Hematopoietic multipotent progenitor cell (in vitro differentiated cells): ENCODE results near the gene WDR13. TPM values are rescaled to one million over a fixed set of nuclear protein-coding genes. Genes with fewer than 3 reads are reported as not detected.
"Not testable (repeated sequence)": the region's sequence is repeated elsewhere in the genome, so short reads cannot be mapped to it uniquely, and the experiment has no call there.

Source experiments
- DNase-seq, 3 donors: peaks; one replicate each; pipeline ENCODE4 v3.0.0-alpha.2; 2011 to 2015; ENCODE audit warnings: low read depth in 2 of 3, low spot score in 2 of 3
- total RNA-seq: library from RNA; depleted of rRNA; stranded (reverse); fragments of >200 nt; gene quantifications from one replicate; pipeline ENCODE4 v1.2.3, GENCODE V29; 2012

The WDR13 gene
- total RNA-seq, result 235 TPM

DNA sequence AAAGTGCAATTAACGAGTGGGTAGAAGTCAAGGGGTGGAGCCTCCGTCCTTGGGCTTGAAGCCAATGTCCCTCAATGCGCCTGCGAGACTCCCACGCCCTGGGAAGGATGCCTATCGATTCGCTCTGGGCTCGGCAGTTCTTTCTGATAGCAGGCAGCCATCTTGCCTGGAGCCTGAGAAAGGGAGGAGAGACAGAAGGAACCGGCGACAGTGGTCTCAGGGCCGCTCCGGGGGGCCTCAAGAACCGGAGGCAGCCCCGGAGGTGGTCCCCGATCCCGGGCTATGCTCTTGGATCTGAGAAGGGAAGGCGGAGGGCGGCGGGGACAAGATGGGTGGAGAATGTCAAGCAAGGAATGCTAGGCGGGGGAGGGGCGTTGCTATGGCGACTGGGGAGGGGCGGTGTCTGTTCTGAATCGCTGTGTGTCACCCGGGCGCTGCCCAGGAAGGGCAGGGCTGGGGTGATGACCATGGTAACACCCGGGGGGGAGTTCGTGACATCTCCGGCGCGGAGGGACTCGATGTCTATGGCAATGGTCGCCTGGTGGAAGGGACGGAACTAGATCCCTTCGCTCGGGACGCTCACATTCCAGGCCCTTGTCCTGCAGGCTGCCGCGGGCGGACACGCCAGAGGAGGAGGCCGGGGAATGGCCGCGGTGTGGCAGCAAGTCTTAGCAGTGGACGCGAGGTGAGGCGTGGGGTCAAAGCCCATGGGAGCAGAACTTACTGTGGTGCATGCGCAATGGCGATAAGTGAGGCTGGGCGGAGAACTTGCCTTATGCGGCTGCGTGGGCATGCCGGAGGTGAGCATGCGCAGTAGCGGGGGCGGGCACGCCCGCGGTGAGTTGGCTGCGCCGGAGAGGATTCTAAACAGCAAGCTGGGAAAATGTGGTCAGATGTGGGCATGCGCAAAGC lies at the start of gene WDR13:
Gene WDR13, plus strand, starts transcription at position 140 of the 912 bp plus-strand sequence. Its CDS starts 505 bp downstream, at position 645.
- DNase-seq, result peak; percentile 69 to 92 (median 86)

DNA sequence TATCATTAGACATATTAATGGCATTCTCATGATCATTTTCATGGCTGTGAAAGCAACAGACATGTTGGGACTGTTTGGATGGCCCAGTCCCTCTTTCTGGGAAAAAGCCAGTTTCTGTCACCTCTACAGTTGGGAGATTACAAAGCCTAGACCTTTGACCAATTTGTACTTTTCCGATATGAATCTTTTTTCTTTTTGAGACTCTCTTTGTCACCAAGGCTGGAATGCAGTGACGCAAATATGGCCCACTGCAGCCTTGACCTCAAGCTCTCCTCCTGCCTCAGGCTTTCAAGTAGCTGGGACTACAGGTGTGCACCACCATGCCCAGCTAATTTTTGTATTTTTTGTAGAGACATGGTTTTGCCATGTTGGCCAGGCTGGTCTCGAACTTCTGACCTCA lies 48.4 kb upstream of the WDR13 start:
- DNase-seq, result no peak

DNA sequence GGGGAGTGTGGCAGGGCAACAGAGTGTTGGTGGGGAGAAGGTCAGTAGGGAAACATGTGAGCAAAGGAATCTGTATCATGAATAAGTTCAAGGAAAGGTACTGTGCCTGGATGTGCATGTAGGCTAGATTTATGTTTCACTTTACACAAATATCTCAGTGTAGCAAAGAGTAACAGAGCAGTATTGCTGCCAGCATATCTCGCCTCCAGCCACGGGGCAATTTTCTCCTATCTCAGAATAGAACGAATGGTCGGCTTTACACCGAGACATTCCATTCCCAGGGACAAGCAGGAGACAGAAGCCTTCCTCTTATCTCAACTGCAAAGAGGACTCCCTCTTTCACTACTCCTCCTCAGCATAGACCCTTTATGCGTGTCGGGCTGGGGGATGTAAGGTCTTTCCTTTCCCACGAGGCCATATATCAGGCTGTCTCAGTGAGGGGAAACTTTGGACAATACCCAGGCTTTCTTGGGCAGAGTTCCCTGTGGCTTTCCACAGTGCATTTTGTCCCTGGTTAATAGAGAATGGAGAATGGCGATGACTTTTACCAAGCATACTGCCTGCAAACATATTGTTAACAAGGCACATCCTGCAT lies 41.5 kb upstream of the WDR13 start:
- DNase-seq, result not testable (repeated sequence)

GRCh38 chrX:48558271-48558670 lies 39.0 kb upstream of the WDR13 start:
- DNase-seq, result no peak

- DNase-seq, result no peak
Observed at GRCh38 chrX:48559636-48560035, 37.7 kb upstream of the WDR13 start.

DNA sequence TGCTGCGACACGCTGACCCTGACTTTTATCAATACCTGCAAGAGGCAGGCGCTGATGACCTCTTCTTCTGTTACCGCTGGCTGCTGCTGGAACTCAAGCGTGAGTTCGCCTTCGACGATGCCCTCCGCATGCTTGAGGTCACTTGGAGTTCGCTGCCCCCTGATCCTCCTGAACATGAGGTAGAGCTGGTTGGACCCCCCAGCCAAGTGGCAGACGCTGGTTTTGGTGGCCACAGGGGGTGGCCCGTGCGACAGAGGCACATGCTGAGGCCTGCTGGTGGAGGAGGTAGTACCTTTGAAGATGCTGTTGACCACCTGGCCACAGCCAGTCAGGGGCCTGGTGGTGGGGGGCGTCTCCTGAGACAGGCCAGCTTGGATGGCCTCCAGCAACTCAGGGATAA lies 37.2 kb upstream of the WDR13 start:
- no peak for DNase-seq

DNA sequence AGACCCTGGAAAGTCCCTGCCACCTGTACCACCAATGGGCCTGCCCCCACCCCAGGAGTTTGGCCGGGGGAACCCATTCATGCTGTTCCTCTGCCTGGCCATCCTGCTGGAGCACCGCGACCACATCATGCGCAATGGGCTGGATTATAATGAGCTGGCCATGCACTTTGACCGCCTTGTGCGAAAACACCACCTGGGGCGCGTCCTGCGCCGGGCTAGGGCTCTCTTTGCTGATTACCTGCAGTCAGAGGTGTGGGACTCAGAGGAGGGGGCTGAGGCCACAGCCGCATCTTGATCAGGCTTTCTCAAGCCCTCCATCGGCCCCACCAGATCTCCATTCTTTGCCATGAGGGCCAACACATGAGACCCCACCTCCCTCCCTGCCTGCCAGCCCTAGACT lies 36.6 kb upstream of the WDR13 start:
- no peak for DNase-seq

DNA sequence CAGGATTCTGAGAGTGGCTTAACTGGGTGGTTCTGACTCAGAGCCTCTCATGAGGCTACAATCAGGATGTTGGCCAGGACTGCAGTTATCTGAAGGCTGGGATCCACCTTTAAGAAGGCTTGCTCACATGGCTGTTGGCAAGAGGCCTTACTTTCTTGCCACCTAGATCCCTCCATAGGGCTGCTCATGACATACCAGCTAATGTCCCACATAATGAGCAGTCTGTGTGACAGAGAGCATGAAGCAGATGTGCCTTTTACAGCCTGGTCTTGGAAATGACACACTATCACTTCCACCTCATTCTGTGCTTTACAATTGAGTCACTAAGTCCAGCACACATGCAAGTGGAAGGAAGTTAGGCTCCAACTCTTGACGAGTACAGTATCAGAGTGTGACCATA lies 27.3 kb upstream of the WDR13 start:
- DNase-seq, result peak in 2 of 3 donors; percentile 11 to 19

DNA sequence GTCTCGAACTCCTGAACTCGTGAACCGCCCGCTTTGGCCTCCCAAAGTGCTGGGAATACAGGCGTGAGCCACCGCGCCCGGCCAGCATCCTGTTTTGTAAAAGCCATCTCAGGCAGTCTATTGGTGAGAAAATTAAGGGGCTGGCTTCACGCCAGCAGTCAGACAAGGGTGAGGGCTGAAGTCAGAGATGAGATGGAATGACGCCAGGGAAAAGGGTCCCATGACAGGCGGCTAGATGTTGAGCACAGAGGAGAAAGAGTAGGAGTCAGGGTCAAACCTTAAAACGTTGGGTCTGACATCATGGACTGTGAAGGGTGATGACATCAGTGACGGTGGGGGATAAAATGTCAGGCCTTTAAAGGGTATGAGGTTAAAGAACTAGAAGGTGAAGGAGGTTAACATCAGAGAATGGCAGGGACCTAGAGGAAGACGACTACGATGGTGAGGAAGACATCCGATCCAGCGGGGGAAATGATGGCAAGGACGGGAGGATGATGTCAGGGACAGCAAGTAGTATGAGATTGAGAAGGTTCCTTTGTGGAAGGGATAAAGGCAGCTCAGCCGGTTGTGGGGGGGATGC lies 23.5 kb upstream of the WDR13 start:
- no peak for DNase-seq

DNA sequence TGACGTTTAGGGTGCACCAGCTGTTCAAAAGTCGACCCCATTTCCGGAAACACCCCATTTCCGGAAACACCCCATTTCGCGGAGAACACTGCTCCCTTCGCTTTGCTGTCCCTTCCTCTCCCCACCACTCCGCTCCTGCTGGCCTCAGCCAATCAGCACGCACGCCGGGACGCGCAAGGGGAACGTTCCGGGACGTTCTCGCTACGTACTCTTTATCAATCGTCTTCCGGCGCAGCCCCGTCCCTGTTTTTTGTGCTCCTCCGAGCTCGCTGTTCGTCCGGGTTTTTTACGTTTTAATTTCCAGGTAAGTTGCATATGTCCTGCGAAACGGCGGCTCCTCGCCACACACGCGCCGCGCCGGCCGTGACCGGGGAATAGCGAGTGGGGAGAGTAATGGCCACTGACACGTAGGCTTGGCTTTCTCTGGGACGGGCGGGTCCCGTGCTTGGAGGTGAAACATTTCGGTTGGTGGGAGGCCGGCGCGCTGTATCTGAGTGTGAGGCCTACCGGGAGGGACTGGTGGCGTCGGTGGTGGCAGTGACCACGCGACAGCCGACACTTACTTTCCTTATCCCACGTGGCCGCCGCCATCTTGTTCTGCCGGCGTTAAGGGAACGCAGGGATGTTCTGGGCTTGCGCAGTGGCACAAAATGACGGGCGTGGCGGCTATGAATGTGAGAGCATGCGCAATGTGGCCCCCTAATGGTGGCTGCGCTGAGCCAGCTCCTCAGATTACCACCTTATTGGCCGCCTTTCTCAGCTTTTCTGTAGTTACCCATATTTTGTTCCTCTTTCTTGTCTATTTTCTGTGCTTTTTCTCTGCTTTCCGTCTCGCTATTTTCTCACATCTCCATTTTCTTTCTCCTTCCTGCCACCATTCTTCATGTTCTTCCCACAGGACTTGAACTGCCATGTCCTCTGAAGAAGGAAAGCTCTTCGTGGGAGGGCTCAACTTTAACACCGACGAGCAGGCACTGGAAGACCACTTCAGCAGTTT lies 22.7 kb upstream of the WDR13 start, which contains the start of gene RBM3:
Gene RBM3, plus strand, starts transcription at position 215 of the 997 bp plus-strand sequence. Its CDS starts 697 bp downstream, at position 912.
- DNase-seq, result peak; percentile 71 to 97 (median 93)

DNA sequence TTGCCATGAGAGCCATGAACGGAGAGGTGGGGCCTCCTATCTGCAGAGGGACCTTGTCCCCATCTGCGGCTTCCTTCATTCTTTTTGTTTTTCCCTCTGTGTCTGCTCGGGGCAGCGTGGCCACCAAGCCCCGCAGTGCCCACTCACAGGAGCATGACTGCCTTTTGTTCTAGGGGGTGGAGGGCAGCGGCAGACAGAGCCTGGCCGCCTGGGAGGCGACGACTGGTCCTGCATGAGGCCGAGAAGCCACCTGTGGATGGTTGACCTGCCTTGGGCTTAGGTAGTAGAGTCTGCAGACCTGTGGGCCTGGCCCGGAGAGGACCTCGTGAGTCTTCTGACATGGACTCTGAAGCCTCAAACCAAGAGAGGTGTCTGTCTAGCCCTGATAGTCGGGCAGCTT lies 21.6 kb upstream of the WDR13 start:
- no peak for DNase-seq

GRCh38 chrX:48576108-48576507 lies 21.2 kb upstream of the WDR13 start:
- no peak for DNase-seq

- no peak for DNase-seq
Observed at GRCh38 chrX:48578661-48579128, 18.6 kb upstream of the WDR13 start.

DNA sequence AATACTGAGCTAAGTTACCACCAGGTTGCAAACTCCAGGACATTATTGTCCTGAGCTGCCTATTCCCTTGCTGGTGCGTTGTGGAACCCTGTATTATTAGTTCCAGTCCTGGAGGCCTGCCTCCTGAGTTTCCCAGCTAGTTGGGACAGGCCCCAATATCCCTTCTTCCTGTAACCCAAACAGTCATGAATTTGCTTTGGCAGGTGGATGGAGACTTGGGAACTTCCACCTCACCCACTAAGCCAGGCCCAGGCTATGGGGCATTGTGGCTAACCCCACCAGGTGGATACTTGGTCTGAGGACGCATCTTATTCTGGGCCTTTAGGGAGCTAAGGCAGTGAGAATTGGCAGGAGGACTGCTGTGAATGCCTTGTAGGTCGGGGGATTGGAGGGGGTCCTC lies 18.0 kb upstream of the WDR13 start:
- no peak for DNase-seq

DNA sequence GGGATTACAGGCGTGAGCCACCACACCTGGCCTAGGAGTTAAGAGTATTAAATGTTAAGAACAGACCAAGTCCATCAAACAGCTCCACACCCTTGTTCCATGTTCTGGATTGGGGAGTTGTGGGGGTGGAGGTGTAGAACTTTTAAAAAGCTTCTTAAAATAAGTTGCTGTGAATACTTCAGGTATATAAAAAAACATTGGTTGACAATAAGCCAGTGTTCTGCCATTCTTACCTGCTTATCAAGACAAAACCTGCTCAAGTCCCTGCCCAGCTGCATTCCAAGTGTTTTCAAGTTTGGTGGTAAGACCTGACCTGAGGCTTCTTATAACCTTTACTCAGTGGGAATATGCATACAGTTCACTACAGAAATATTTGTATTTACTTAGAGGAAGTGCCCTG lies 16.6 kb upstream of the WDR13 start:
- DNase-seq, result no peak

GRCh38 chrX:48584698-48585097 lies 12.6 kb upstream of the WDR13 start:
- DNase-seq, result no peak

GRCh38 chrX:48589482-48590162 lies 7.7 kb upstream of the WDR13 start:
- DNase-seq, result no peak

DNA sequence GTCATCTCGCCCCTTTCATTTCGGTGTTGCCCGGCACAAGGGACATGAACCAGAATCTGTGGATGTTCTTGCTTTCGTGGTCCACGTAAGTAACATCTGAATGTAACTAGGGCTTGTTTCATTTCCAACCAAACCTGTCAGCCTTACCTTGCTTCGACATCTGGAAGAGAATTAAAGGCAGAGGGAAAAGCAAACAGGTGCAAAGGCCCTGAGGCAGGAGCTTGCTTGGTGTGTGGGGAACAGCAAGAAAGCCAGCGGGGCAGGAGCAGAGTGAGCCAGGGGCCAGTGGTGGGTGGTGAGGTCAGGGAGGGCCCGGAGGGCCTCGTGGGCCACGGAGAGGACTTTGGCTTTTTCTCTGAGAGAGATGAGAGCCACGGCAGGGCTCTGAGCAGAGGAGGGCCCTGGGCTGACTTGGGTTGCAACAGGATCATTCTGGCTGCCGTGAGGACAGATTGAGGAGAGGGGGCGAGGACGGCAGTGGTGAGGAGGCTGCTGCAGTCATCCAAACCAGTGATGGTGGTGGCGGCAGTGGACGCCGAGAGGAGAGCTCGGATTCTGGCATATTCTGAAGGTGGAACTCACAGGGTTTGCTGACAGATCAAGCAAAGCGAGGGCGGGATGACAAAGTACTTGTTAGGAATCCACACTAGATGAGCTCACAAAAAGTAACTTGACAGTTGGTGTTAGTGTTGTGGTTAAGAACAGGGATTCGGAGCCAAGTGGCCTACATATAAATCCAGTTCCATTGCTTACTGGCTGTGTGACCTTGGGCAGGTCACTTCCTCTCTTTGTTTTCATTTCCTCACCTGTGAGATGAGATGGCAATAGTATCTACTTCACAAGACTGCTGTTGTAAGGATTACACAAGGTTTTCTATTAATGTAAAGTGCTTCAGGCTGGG lies 6.8 kb upstream of the WDR13 start:
- no peak for DNase-seq
